Stimulated activated CD4-positive, alpha-beta T cell treated with anti-CD3 and anti-CD28 coated beads, TNF-alpha, amount 100 ng/mL, for 48 hours (primary cell): Measurements from ENCODE around the gene PLCB1.
A peak's percentile ranks its signal among the peaks of the same experiment; 100 is the strongest.

Experiments
- DNase-seq, 3 donors: peaks; one replicate each; pipeline ENCODE4 v3.0.0-alpha.2; 2020; ENCODE audit warnings: low read depth in 3 of 3

Gene PLCB1

DNA sequence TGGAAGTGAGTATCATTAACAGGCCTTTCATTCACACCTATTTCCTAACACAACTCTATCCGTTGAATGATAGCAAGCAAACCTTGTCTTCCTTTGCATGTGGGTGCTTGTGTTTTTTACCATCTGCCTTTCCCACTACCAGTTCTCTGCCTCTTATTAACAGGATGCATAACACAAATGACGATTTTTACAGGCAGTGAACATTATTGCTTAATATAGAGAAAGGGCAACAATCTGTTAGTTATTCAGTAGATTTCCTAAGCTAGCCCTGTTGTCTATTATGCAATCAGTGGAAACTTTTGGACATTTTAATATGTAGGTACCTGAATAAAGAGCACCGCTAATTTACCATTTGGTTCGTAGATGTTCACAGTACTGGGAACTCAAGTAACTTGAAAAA lies 588.0 kb downstream of the PLCB1 start:
- no peak for DNase-seq

DNA sequence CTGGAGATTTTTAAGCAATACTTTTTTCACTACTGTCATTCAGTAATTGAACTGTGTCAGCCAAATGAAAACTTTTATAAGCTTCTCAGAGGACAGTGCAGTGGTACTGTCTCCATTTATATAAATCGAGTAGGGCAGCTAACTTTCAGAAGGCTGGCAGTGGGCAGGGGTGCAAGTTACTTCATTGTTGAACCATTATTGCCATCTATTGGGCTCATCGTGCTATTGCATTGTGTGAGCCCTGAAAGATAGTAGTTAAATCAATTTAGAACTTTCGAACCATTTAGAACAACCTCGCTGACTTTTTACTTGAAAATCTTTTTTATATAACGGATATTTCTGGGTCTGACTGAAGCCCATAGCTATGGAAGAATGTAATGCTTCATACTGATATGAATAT lies 589.0 kb downstream of the PLCB1 start:
- peak in 1 of 3 donors; percentile 3 for DNase-seq

DNA sequence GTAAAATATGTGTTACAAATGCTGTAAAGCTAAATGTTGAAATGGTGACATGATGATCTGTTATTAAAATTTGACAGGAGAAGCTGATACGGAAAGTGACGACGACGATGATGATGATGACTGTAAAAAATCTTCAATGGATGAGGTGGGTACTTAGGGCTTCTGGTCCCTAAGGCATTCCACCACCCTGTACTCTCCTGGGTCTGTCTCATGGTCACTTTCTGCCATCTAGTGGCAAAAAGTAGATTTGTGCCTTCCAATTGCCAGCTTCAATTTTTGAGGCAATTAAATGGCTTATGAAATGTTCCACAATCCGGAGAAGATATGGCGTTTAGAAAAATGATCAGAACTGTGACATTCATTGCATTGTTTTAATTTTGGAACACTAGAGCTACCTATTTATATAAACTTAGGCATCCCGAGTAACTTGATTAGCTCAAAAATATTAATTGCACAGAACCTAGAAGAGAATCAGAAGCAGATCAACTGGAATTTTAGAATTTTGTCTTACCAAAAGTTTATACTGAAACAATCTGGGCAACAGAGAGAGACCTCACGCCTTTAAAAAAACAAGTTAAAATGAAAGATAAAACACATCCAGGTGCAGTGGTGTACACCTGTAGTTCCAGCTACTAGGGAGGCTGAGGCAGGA lies 590.3 kb downstream of the PLCB1 start:
- DNase-seq, result peak in 2 of 3 donors; percentile 4 to 6

DNA sequence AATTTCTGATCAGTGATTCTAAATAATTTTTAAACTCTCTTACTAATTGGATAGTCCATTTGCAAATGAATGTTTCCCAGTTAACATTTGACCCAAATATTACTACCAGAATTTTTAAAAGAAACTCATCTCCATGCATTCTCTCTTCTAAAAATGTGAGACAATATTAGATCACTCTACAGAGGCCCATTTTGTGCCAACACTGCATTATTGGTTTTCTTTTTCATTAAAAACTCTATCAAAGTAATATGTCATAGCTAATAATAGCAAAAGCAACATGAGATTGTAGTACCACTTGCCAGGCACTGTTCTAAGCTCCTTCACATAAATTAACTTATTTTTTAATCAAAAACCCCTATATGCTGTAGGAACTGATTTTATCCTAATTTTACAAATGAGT lies 591.2 kb downstream of the PLCB1 start:
- DNase-seq, result no peak

DNA sequence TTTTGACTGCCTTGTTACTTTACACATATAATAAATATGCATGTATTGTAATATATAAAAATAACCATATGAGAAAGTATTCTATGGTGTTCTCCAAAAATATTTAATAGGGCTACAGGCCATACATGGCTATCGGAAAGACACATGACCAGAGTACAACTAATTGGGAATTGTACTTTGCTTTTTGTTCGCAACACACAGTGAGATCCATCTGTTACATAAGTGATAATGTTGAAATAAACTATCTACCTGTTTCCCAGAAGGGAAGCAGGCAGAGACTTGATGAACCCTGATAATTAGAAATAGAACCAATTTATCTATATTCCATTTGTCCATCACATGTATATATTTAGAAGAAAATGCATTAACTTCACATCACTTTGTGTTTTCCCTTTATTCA lies 592.8 kb downstream of the PLCB1 start:
- DNase-seq, result no peak

DNA sequence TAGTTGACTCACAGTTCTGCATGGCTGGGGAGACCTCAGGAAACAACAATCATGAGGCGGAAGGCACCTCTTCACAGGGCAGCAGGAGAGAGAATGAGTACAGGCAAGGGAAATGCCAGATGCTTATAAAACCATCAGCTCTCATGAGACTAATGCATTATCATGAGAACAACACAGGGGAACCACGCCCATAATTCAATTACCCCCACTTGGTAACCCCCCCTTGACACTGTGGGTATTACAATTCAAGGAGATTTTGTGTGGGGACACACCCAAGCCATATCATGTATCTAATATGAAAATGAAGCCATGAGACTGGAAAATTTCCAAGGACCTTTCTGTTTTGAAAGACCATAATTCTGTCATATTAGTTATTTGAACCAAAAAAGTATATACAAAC lies 594.4 kb downstream of the PLCB1 start:
- DNase-seq, result no peak

DNA sequence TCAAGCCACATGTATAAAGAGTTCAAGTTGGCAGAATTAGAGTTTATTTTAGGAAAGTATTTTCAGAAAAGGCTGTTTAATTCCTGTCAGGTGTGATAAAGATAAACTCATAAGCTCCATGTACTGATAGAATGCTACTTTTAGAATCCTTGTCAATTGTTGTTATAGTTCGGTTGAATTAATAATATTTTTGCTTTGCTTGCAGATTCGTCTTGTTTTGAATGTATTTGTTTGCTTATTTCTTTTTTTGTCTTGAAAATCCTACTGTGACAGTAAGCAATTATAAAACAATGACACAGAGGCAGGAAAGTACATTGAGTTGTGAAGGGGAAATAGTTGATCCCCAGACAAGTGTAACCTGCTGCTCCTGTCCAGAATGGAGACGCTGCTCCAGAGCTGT lies 602.9 kb downstream of the PLCB1 start:
- no peak for DNase-seq

DNA sequence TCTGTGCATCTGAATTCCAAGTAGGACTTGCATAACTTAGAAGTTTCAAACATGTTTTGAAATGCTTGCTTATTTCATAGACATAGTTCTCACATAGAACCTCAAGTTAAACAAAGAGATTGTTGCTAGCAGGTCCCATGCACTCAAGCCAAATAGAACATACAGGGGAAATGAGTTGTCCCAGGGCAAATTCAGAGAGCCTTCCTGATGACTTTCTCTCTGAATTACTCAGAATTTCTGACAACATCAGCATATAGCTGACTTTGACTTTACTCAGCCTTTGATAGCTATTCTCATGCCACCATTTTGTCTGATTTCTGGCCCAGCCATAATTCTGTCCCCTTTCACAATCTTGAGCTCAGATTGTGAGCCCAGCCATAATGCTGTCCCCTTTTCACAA lies 603.6 kb downstream of the PLCB1 start:
- DNase-seq, result no peak

DNA sequence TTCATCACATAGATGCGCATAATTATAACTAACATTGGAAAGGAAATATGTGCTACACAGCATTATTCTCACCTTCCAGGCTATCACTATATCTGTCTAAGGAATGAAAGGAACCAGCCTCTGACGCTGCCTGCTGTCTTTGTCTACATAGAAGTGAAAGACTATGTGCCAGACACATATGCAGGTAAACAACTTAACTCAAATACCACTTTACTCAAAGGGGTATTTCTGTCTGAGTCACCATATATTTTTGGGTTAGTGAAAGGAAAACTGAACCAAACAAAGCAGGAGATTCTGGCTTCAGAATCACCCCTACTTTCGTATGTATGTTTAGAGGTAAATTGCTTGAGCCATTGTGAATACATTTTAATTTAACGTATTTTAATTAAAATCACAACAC lies 608.2 kb downstream of the PLCB1 start:
- no peak for DNase-seq

DNA sequence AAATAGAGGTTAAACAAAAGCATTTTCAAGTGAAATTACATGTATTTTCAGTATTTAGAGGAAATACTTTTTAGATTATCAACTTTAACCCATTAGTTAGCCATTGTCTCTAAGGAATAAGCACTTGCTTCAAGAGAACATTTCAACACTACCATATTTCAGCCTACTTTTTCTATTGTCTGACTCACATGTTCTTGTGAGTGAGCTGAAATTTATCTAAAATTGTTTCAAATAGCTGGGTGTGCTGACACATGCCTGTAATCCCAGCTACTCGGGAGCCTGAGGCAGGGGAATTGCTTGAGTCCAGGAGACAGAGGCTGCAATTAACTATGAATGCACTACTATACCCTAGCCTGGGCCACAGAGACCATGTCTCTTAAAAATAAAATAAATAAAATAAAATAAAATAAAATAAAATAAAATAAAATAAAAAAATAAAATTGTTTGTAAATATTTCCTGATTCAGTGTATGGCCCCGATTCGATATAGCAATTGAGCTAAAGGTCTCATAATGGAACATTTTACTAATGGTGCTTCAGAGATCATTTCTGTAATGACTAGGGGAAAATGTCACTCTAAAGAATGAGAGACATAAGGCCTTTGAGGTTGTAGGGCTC lies 612.3 kb downstream of the PLCB1 start:
- DNase-seq, result no peak

DNA sequence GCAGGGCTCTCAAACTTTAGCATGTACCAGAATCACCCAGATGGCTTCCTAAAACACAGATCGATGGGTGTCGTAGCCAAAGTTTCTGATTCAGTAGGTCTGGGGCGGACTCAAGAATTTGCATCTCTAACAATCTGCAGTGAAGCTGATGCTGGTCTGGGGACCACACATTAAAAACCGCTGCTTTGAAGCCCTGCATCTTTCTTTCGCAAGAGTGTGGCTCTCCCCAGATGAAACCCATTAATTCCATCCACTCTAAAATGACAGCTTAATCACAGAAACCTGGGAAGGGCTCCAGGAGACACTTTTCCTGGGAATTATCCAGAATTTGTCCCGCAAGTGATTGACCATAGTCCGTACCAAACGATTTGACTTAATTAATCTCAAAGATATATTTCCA lies 617.0 kb downstream of the PLCB1 start:
- no peak for DNase-seq

DNA sequence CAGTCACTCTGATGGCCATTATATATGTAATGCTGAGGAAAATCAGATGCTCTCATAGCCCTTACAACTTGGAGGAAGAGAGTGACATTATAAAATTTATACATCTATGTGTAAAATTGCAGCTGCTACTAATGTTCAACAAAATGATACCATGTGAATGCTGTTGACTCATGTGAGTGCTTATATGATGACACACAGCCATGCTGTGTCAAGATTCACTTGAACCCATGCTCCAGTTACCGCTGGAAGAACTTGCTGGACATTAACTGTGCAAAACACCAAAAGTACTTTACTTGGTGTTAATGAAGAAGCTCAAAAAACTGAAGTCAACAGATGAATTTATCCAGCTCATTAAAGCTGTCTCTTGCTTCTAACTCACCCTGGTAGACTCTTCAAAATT lies 617.9 kb downstream of the PLCB1 start:
- no peak for DNase-seq

DNA sequence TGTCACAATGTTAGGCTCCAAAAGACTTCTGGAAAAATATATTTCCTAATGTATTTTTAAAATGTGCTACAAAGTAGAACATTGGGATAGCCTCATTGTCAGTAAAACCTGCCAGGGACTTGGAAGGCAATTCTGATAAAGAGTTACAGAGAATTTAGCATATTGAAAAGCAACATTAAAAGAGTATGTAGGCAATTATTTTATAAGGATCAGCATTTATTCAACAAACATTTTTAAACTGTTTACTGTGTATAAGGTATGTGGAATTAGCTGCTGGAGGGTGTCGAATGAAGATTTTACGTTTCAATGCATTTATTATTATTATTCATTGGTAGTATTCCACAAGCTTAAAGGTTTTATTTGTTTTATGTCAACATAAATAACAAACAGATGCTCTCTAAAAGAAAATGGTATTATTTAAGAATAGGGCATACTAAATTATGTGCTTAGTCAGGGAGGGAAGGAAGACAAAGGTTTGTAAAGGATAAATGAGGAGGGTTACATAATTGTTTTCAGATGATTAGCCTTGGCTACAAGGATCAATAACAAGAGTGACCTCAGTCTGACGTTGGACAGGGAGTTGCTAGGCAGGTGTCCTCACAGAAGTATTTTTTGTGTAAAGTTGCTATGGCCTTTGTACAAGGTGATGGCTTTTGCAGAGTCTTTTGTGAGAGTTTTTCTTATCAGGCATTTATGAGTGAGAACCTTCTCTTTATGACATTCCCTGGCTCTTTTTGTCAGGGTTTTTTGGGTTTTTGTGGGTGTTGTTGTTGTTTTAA lies 623.5 kb downstream of the PLCB1 start:
- DNase-seq, result no peak

DNA sequence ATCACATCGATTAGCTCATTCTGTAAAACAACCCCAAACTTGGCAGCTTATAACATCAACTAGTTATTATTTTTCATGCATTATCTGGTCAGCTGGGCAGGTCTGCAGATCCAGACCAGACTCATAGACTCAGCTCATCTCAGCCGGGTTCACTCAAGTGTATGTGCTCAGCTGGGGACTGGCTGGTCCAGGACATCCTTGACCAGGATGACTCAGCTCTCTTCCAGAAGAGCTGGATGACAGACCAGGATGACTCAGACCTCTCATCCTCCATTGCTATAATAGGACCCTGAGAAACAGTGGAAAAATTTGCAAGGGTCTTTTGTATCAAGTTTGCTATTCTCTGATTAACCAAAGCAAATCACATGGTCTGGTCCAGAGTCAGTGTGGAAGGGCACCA lies 624.3 kb downstream of the PLCB1 start:
- DNase-seq, result no peak

DNA sequence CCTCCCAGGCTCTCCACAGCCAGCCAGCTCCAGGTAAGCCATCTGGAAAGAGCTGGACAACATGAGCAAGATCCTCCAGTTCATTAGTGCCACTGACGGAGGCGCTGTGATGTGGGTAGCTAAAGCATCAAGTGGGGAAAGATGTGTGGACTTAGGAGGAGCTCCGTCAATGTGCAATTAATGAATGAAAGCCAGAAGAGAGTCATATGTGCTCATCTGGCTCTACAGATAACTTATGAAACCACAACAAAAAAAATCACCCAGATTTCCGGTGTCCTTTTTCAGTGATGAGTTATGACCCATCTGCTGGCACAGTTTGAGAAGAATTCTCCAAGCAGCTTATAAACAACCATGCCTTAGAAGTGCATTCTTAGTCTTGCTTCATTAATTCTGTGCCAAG lies 625.1 kb downstream of the PLCB1 start:
- no peak for DNase-seq

DNA sequence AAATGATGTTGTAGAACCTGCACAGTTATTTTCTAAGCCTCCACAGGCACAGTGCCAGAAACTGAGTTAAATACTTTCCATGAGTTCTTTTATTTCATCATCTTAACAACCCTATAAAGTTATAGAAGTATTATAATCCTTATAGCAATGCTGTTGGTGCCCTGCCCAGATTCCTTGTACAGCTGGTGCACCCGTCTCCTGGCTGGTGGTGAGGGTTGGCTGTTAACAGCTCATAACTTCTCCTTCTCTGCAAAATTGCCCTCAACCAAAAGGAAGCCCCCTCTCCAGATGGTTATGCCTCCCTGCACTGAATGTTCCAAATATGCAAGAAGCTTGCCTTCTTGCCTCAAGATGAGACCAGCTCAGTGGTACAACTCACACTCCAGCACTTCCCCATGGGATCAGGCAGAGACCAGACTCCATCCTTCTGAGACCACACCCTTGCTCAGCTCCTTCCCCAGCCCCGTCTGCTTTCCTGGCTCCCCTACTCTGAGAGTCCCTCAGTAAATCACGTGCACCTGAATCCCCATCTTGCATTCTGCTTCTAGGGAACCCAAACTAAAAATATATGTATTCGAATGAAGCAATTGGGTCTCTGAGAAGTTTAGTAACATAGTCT lies 632.4 kb downstream of the PLCB1 start:
- no peak for DNase-seq

DNA sequence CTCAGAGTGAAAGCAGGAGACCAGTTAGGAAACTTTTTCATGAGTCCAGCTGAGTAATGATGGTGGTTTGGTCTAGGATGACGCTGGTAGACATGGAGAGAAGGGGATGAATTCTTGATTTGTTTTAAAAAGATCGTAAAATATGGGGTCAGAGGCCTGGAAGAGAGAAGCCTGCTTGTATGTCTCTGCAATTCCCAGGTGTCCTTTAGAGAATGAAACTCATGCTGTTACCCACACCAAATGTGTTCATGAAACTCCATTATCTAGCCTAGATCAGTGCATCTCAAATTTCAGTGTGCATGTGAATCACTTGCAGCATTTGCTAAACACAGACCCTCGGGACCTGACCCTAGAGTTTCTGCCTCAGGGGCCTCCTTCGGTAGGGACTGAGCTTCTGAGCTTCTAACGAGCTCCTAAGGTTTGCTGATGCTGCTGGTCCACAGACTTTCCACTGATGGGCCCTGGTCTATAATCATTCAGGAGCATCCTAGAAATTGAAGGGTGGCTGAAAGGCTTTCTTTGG lies 634.9 kb downstream of the PLCB1 start:
- no peak for DNase-seq

DNA sequence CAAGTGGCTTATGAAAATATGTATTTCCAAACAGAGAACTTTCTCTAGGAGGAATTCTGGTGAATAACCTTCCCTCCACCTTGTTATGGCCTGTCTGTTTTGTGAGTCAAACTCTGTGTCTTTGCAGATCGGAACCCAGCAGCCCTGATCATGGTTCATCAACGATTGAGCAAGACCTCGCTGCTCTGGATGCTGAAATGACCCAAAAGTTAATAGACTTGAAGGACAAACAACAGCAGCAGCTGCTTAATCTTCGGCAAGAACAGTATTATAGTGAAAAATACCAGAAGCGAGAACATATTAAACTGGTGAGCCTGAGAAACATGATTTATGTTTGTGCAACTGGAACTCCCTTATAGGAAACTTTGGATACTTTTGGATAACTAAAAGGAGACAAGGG lies 642.3 kb downstream of the PLCB1 start:
- DNase-seq, result no peak

DNA sequence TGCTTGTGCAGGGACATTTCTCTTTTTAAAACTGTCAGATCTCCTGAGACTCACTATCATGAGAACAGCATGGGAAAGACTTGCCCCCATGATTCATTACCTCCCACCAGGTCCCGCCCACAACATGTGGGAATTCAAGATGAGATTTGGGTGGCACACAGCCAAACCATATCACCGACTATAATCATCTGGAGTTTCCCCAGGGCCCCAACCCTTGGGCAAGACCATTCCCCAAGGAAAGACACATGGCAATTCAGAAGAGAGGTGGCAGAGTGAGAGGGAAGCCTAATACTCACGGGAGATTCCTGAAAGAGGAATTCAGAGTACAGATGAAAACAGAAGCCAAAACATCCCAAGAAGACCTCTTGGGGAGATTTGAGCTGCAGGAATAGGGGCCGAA lies 645.8 kb downstream of the PLCB1 start:
- DNase-seq, result no peak

DNA sequence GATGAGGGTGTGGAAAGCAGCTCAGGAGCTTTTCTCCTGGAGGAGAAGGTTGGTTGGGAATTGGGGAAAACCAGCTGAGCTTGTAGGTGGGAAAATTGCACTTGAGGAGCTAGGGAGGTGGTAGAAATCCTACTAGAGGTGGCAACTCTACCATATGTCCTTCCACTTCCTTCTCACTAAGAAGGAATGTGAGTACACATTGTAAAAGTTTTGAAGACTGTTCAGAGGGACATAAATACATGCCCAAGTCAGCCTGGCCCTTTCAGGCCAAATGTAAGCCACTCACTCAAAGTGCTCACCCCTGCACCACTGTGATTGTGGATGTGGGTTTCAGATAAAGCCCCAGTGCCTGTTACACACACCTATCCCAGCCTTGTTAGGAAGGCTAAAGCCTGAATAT lies 646.3 kb downstream of the PLCB1 start:
- DNase-seq, result no peak

DNA sequence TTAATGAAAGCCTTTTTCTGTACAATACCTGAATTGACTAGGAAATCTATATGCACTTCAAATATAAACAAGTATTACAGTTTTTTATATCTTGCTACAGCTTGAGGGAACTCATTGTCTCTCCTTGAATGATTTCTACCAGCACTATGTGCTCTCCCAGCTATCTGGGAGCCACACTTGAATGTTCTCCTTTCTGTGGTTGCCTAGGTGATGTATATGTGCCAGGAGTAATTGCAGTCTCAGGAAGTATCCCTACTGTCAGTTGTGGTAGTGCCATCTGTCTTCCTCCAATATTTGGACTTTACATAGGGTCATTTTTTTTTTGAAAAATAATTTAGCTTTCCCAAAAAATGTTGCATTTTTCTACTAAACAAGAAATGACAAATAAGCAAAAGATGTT lies 648.8 kb downstream of the PLCB1 start:
- no peak for DNase-seq

DNA sequence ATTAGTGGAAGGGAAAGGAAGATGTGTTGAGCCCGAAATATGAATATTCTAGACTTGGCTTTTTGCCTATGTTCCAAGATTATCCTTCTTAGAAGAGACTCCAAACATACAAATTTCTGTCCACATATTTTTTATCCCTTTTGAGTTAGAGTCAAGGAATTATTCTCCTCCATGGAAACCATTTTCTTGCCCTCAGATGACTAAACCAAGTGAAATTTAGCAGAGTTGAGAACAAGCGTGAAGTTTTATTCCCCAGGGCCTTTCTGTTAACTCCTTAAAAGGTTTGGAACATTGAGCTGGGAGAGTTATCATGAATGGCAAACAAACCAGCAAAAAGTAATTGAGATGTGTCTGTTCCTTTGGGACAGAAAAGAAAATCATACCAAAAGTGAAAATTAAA lies 650.7 kb downstream of the PLCB1 start:
- DNase-seq, result no peak

DNA sequence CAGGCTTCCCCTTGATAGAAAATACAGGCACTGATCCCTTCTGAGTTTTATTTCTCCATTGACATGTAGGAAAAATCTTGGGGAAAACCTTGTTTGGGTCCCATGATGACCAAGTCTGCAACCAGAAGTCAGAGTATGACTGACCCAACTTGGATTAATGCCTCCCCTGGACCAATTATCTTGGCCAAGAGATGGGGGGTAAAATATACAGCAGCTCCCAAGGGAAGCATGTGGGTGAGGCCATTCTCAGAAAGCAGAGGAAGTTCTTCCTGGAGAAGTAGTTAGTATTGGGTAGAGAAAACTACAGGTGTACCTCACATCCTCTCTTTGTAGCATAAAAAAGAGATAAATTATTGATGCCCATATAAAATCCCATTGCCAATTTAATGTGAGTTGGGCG lies 651.7 kb downstream of the PLCB1 start:
- no peak for DNase-seq
